ENCODE results near the gene PAIP2.

GRCh38 chr5:139340051-139340450, 1.6 kb upstream of the PAIP2 start:
- TF ChIP-seq, protein P1, sequence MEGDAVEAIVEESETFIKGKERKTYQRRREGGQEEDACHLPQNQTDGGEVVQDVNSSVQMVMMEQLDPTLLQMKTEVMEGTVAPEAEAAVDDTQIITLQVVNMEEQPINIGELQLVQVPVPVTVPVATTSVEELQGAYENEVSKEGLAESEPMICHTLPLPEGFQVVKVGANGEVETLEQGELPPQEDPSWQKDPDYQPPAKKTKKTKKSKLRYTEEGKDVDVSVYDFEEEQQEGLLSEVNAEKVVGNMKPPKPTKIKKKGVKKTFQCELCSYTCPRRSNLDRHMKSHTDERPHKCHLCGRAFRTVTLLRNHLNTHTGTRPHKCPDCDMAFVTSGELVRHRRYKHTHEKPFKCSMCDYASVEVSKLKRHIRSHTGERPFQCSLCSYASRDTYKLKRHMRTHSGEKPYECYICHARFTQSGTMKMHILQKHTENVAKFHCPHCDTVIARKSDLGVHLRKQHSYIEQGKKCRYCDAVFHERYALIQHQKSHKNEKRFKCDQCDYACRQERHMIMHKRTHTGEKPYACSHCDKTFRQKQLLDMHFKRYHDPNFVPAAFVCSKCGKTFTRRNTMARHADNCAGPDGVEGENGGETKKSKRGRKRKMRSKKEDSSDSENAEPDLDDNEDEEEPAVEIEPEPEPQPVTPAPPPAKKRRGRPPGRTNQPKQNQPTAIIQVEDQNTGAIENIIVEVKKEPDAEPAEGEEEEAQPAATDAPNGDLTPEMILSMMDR (IDR thresholded peaks at IDR 0.05): no peak
- TF ChIP-seq POLR2A (IDR thresholded peaks at IDR 0.05): no peak

Measured in testis (tissue), 2 donors.